CMK (cell line): ENCODE data around the gene MRPL12.
"Not testable (repeated sequence)": the region's sequence is repeated elsewhere in the genome, so short reads cannot be mapped to it uniquely, and the experiment has no call there.

ENCODE experiments used
- DNase-seq: peaks from one replicate; pipeline ENCODE4 v3.0.0-alpha.2; 2010; ENCODE audit warnings: low read depth

Gene MRPL12

DNA sequence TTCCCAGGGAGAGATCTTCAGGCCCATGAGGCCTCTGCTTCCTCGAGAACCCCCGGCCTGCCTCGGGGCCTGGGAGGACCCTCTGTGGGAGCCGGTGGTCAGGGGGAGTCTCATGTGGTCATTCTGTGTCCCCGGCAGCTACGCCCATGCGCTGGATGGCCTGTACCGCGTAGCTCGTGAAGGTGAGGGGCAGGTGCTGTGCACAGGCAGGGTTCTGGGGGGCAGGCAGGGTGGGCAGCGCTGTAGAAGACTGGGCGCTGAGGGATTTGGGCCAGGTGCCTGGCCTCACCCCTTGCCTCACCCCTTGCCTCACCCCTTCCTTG is 13.5 kb downstream of the MRPL12 start:
- no peak for DNase-seq

- DNase-seq = no peak
These were observed 14.0 kb downstream of the MRPL12 start for GRCh38 chr17:81717049-81717765.

- no peak for DNase-seq
These were observed 14.6 kb downstream of the MRPL12 start for GRCh38 chr17:81717766-81718089.

GRCh38 chr17:81719410-81720266 is 16.5 kb downstream of the MRPL12 start:
- no peak for DNase-seq

DNA sequence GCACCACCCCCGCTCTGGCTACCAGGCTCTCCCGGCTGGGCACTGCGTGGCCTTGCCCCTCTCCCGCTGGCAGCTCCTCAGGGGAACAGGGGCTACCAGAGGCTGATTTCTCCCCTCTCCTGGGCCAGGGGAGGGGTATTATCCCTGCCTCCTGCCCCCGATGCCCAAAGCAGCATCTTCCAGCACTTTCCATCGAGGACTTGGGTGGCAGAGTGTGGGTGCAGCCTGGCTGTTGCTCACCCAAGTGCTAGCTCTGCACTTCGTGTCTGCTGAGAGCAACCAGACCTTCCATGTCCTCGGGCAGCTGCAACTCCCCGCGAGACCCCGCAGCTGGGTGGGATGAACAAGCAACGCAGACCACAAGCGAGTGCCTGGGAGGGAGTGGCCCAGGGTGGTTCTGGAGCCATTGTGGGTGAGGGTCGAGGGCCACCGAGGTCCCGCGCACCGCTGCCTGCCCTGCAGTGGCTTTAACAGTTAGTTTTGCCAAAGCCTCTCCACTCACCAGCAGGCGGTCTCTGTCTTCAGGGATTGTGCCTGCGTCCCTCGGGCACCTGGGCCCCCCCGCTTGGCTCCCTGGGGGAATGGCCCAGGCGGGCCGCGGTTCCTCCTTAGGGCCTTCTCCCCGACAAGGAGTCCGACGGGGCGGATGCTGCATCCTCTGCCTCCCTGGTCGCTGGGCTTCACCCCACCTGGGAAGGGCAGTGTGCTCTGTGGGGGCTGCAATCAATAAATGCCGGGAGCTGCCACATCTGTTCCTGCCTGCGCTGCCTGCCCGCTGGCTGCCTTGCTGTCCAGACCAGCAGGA is 17.3 kb downstream of the MRPL12 start:
- DNase-seq = no peak

- no peak for DNase-seq
These were observed 19.3 kb downstream of the MRPL12 start for GRCh38 chr17:81722184-81723120.

GRCh38 chr17:81723651-81724209 is 20.6 kb downstream of the MRPL12 start:
- DNase-seq = no peak

GRCh38 chr17:81725439-81725838 is 22.3 kb downstream of the MRPL12 start:
- DNase-seq = no peak

DNA sequence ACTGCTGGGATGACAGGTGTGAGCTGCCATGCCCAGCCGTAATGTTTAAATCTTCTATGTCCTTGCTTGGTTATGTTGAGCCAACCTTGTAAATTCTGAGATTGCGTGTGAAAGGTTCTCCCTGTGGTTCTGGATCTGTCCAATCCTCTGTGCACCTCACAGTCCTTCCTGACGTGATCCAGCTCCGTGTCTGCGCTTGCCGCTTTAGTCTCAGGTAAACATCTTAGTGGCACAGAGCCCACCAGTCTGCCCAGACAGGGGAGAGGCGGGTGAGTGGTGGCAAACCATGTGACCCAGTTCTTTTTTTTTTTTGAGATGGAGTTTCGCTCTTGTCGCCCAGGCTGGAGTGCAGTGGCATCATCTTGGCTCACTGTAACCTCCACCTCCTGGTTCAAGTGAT is 22.8 kb downstream of the MRPL12 start:
- no peak for DNase-seq

DNA sequence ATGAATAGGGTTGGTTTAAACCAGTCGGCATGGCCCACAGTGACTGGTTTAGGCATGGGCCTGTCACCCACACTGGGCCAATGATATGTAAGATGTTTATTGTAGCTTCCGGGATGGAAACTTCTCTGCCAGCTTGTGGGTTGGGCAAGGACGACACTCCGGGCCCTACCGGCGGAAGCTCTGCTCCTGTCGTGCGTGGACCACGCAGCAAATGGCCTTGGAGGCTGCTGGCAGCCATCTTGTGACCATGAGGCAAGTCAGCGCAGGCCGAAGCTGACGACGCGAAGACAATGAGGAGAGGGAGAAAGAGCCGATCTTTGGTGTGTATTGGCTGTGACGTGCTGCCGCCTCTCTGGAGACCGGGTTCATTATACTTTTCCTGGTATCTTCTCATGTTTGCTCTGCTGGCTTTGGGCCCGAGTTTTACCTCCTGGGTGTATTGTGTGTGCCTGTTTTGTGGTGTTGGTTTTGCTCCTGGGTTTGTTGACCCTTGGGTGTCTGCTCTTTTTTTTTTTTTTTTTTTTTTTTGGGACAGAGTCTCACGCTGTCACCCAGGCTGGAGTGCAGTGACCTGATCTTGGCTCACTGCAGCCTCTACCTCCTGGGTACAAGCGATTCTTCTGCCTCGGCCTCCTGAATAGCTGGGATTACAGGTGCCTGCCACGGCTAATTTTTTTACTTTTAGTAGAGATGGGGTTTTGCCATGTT is 24.3 kb downstream of the MRPL12 start:
- DNase-seq = no peak

DNA sequence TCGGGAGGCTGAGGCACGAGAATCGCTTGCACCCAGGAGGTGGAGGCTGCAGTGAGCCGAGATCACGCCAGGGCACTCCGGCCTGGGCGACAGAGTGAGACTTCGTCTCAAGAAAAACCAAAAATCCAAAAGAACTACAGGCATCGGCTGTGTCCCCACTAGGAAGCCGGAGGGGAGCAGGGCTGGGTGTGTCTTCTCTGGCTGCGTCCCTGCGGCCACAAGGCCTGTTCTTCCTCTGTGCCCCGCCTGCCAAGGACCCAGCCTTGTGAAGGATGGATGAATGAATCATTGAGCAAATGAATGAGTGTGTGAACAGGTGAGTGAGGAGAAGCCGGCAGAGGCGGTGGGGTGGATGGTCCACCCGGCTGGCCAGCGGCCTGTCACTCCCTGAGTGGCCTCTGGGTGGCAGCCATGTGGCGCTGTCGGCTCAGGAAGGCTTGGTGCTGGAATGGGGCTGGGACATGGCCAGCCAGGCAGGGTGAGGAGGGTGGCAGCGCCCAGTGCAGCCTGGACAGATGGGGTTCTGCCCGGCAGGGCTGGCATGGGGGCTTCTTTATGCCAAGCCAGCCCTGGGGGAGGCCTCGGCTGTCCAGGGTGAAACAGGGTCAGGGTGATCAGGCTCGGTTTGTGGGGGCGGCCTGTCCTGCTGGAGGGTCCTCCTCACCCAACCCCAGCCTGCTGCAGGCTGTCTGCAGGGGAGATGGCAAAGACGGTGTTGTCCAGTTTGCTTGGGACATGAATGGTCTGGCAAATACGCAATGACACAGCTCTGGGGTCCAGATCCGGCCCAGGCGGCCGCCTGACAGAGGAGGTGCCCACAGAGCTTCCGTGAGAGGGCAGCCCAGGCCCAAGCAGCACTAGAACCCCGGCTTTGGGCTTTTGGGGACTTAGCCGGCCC is 30.6 kb downstream of the MRPL12 start:
- no peak for DNase-seq

DNA sequence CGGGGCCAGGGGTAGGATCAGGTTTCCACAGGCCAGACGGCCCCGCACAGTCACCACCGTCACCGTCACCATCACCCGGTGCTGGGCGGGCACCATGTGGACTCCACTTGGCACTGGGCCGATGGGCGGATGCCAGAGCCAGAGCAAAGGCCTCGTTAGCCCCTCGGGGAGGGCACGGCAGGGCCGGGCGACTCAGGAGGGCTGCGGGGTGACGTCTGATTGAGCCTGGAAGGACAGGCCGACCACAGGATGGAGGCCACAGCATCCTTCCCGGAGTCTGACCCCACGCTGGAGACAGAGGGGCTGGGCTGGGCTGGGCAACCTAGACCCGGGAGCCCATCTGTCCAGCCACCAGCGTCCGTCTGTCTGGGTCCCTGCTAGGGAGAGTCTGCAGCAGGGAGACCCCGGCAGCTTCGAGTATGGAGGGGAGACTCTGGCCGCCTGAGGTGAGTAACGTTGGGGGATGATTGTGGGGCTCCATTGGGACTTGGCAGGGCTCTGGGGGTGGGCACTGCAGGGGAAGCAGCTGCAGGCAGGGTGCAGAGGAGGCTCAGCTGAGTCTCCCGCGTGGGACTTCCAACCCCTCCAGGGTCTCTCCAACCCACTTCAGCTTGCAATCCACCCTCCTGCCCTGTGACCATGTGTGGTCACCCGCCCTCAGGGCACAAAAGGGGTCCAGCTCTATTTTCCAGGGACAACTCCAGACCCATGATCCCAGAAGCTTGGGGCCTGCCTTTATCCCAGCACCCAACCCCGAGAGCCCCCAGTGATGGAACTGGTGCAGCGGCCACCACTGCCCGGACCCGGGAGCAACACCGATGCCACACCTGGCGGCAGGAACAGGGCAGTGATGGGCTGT is 31.5 kb downstream of the MRPL12 start:
- DNase-seq = no peak

- no peak for DNase-seq
These were observed 32.3 kb downstream of the MRPL12 start for GRCh38 chr17:81735264-81736102.

GRCh38 chr17:81737947-81738800 is 35.0 kb downstream of the MRPL12 start:
- DNase-seq = no peak

- no peak for DNase-seq
These were observed 35.7 kb downstream of the MRPL12 start for GRCh38 chr17:81738801-81739393.

DNA sequence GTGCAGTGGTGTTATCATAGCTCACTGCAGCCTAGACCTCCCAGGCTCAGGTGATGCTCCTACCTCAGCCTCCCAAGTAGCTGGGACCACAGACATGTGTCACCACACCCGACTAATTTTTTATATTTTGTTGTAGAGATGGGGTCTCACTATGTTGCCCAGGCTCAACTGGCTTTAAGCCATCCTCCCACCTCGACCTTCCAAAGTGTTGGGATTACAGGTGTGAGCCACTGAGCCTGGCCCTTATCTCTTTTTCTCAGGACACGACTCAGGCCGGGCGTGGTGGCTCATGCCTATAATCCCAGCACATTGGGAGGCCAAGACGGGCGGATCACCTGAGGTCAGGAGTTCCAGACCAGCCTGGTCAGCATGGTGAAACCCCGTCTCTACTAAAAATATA is 36.4 kb downstream of the MRPL12 start:
- DNase-seq = not testable (repeated sequence)
